HG03520 (cell line): ENCODE results near the gene OR56B1.

ENCODE experiments used
- ATAC-seq: cut with Tn5 transposase; IDR thresholded peaks from one replicate; pipeline ENCODE4 v1.9.1; 2021; ENCODE audit warnings: mild to moderate bottlenecking, moderate library complexity; ENCODE audit not compliant: unreplicated experiment

The OR56B1 gene

GRCh38 chr11:5726351-5726750 lies 9.9 kb upstream of the OR56B1 start:
- ATAC-seq = no peak

GRCh38 chr11:5727691-5728090 lies 8.6 kb upstream of the OR56B1 start:
- ATAC-seq = no peak

GRCh38 chr11:5737091-5737490 lies 843 bp downstream of the OR56B1 start:
- ATAC-seq = no peak

- ATAC-seq = no peak
These were observed 1.6 kb downstream of the OR56B1 start for GRCh38 chr11:5737670-5738392.

GRCh38 chr11:5738431-5738830 lies 2.2 kb downstream of the OR56B1 start:
- ATAC-seq = no peak

GRCh38 chr11:5746614-5747013 lies 10.4 kb downstream of the OR56B1 start:
- ATAC-seq = no peak

- ATAC-seq = no peak
These were observed 13.6 kb downstream of the OR56B1 start for GRCh38 chr11:5749836-5750235.

- ATAC-seq = no peak
These were observed 17.7 kb downstream of the OR56B1 start, which contains the start of gene OR52N4 for GRCh38 chr11:5753943-5754342. OR52N4 (plus strand) TSS chr11:5754243; CDS start chr11:5754741, 498 bp downstream.

- ATAC-seq = no peak
These were observed 30.8 kb downstream of the OR56B1 start for GRCh38 chr11:5767056-5767455.

- ATAC-seq = no peak
These were observed 47.0 kb downstream of the OR56B1 start, which contains the start of gene OR52N5 for GRCh38 chr11:5783255-5783654. OR52N5 (minus strand) TSS chr11:5783355; CDS start chr11:5778634, 4,721 bp downstream.
